ENCODE results near the gene MAGI2.

The MAGI2 gene

DNA sequence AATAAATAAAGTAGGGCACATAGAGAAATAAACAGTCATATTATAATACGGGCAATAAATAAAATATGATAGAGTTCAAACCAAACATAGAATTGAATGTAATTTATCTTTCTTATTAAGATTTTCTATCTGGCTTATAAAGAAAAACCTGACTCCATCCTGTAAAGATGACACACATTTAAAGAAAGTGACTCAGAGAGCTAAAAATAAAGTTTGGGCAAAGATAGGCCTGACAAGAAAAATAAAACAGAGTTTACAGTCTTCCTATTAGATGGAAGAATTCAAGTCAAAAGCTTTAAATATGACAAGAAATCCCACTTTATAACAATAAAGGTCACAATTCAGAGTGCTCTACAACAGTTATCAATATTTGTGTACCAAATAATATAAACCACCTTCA, 1074.3 kb downstream of the MAGI2 start:
- Histone ChIP-seq H3K4me3 (ENCODE audit: low read depth, low read length) (no peak overlapping the region), H3K27ac (ENCODE audit: low read depth, low read length) (no peak overlapping the region), H3K27me3 (ENCODE audit: control insufficient read depth, insufficient read depth, low read length) (no peaks in the 10 kb centered on the region), H3K4me1 (ENCODE audit: control insufficient read depth, insufficient read depth, low read length) (no peaks in the 10 kb centered on the region), H3K36me3 (ENCODE audit: control insufficient read depth, insufficient read depth, low read length) (no peaks in the 10 kb centered on the region), H3K9me3 (ENCODE audit: control insufficient read depth, insufficient read depth, low read depth, low read length) (no peaks in the 10 kb centered on the region), H3K9ac (ENCODE audit: low read length) (no peak overlapping the region)

DNA sequence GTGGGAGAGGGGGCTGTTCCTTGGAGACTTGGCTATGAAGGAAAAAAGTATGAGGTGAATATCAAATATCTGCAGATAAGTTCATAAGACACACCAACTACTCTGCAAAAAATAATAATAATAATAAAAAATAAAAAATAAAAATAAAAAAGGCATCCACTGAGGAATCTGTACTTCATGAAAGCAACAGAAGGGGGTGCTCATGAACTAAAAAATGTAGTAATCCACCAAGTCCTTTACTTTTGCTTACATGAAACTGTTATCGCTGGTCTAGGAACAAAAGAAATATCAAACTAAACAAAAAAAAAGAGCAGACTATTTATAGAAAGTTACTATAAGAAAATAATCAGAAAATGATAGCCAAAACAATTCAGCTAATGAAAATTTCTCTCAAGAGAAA, 1075.9 kb downstream of the MAGI2 start:
- H3K27ac ChIP-seq (ENCODE audit: low read depth, low read length): no peak overlapping the region
- H3K9ac ChIP-seq (ENCODE audit: low read length): no peak overlapping the region
- H3K36me3 ChIP-seq (ENCODE audit: control insufficient read depth, insufficient read depth, low read length): no peaks in the 10 kb centered on the region
- H3K4me1 ChIP-seq (ENCODE audit: control insufficient read depth, insufficient read depth, low read length): no peaks in the 10 kb centered on the region
- no peaks in the 10 kb centered on the region for H3K9me3 ChIP-seq (ENCODE audit: control insufficient read depth, insufficient read depth, low read depth, low read length)
- no peak overlapping the region for H3K4me3 ChIP-seq (ENCODE audit: low read depth, low read length)
- H3K27me3 ChIP-seq (ENCODE audit: control insufficient read depth, insufficient read depth, low read length): no peaks in the 10 kb centered on the region

DNA sequence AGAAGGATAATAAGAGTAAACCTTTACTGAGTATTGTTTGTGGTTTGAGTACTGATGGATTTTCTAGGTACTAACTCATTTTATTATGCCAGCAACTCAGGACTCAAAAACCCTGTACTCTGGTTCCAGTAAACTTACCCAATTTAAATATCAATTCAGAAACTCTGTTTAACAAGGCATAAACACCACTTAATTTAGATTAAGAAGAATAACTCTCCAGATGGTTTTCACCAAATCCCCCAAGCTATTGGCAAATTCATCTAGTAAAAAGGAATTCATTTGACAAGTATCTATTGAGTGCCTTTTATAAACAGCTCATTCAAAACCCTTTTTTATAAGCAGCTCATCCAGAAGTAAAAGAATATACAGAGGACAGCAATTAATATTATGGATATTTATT, 1082.5 kb downstream of the MAGI2 start:
- H3K36me3 ChIP-seq (ENCODE audit: control insufficient read depth, insufficient read depth, low read length): no peaks in the 10 kb centered on the region
- no peak overlapping the region for H3K9ac ChIP-seq (ENCODE audit: low read length)
- no peak overlapping the region for H3K4me3 ChIP-seq (ENCODE audit: low read depth, low read length)
- H3K4me1 ChIP-seq (ENCODE audit: control insufficient read depth, insufficient read depth, low read length): no peaks in the 10 kb centered on the region
- no peak overlapping the region for H3K27ac ChIP-seq (ENCODE audit: low read depth, low read length)
- no peaks in the 10 kb centered on the region for H3K27me3 ChIP-seq (ENCODE audit: control insufficient read depth, insufficient read depth, low read length)
- no peaks in the 10 kb centered on the region for H3K9me3 ChIP-seq (ENCODE audit: control insufficient read depth, insufficient read depth, low read depth, low read length)

DNA sequence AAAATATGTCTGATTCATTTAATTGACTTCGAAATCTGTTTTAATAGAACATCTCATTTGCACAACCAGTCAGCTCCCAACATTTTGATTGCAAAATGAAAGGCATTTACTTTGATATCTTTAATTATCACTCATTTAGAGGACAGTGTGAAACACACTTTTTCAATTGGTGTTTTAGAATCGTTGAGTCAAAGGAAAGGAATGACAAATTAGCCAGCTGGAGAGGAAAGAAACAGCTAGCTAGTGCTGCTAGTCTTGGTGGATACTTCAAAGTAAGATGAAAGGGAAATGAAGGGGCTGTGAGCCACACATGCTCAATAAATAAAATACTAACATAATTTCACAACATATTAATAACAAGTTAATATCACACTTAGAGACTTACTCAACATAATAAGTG, 1084.7 kb downstream of the MAGI2 start:
- Histone ChIP-seq H3K36me3 (ENCODE audit: control insufficient read depth, insufficient read depth, low read length) (no peaks in the 10 kb centered on the region), H3K4me1 (ENCODE audit: control insufficient read depth, insufficient read depth, low read length) (no peaks in the 10 kb centered on the region), H3K9me3 (ENCODE audit: control insufficient read depth, insufficient read depth, low read depth, low read length) (no peaks in the 10 kb centered on the region), H3K27me3 (ENCODE audit: control insufficient read depth, insufficient read depth, low read length) (no peaks in the 10 kb centered on the region), H3K27ac (ENCODE audit: low read depth, low read length) (no peak overlapping the region), H3K9ac (ENCODE audit: low read length) (no peak overlapping the region), H3K4me3 (ENCODE audit: low read depth, low read length) (no peak overlapping the region)

DNA sequence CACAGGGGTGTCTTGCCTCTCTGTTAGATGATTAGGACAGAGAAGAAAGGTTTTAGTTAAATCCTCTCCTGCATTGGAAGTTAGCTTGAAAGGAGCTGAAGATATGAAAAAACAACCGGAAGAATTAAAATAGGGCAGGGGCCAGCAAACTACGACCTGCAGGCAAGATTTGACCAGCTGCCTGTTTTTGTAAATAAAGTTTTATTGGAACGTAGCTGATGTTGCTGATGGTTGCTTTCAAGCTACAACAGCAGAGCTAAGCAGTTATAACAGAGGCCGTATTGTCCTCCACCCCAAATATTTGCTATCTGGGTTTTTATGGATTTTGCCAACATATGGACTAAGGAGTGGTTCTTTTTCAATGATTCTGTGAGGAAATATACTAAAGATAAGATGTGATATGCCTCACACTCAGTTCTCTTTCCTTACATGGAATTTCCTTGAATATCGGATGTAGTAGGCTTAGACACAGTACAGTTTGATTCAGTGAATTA, 1086.1 kb downstream of the MAGI2 start:
- H3K9me3 ChIP-seq (ENCODE audit: control insufficient read depth, insufficient read depth, low read depth, low read length): no peaks in the 10 kb centered on the region
- no peak overlapping the region for H3K4me3 ChIP-seq (ENCODE audit: low read depth, low read length)
- H3K36me3 ChIP-seq (ENCODE audit: control insufficient read depth, insufficient read depth, low read length): no peaks in the 10 kb centered on the region
- H3K9ac ChIP-seq (ENCODE audit: low read length): no peak overlapping the region
- H3K27ac ChIP-seq (ENCODE audit: low read depth, low read length): no peak overlapping the region
- no peaks in the 10 kb centered on the region for H3K27me3 ChIP-seq (ENCODE audit: control insufficient read depth, insufficient read depth, low read length)
- H3K4me1 ChIP-seq (ENCODE audit: control insufficient read depth, insufficient read depth, low read length): no peaks in the 10 kb centered on the region

DNA sequence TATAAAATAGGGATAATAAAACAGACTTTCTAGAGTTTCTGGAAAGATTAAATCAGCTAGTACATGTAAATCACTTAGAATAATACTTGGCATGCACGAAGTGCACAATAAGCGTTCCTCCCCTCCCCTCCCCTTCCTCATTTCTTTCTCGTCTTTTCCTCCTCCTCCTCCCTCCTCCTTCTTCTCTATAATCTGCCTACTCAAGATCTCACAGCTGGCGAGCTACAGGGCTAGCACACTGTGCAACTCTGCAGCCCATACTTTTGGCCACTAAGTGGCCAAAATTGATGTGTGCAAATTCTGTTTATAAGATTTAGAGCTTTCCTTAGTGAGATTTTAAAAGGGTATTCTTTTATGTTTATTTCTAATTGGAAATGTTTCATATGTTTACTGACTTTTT, 1089.6 kb downstream of the MAGI2 start:
- no peaks in the 10 kb centered on the region for H3K4me1 ChIP-seq (ENCODE audit: control insufficient read depth, insufficient read depth, low read length)

DNA sequence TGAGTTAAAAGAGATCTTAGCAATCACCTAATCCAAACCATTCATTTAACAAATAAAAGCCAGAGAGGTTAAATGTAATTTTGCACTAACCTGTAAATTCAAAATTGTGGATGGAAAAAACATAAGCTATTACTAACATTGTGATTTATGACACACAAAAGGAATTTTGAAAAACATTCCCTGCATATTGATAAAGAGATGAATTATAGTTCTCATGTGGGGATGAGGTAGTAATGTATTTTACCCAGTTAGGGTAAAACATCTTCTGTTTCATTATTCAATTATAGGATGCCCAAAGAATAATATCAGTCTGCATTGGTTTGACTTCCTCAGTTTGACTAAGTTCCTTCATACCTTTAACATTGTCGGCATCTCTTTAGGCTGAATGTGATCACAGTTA, 1093.6 kb downstream of the MAGI2 start:
- H3K4me1 ChIP-seq (ENCODE audit: control insufficient read depth, insufficient read depth, low read length): 0 out of 2 replicates have a peak, but pooled peaks cover 2% of the 10 kb centered on the region
- no peak overlapping the region for H3K4me3 ChIP-seq (ENCODE audit: low read depth, low read length)
- H3K27me3 ChIP-seq (ENCODE audit: control insufficient read depth, insufficient read depth, low read length): no peaks in the 10 kb centered on the region
- H3K9me3 ChIP-seq (ENCODE audit: control insufficient read depth, insufficient read depth, low read depth, low read length): no peaks in the 10 kb centered on the region
- H3K27ac ChIP-seq (ENCODE audit: low read depth, low read length): no peak overlapping the region
- no peaks in the 10 kb centered on the region for H3K36me3 ChIP-seq (ENCODE audit: control insufficient read depth, insufficient read depth, low read length)
- no peak overlapping the region for H3K9ac ChIP-seq (ENCODE audit: low read length)

More for the DNA sequence above, 1089.6 kb downstream of the MAGI2 start:
- no peak overlapping the region for H3K9ac ChIP-seq (ENCODE audit: low read length)
- no peaks in the 10 kb centered on the region for H3K36me3 ChIP-seq (ENCODE audit: control insufficient read depth, insufficient read depth, low read length)
- H3K27me3 ChIP-seq (ENCODE audit: control insufficient read depth, insufficient read depth, low read length): no peaks in the 10 kb centered on the region
- no peaks in the 10 kb centered on the region for H3K9me3 ChIP-seq (ENCODE audit: control insufficient read depth, insufficient read depth, low read depth, low read length)
- H3K4me3 ChIP-seq (ENCODE audit: low read depth, low read length): no peak overlapping the region
- no peak overlapping the region for H3K27ac ChIP-seq (ENCODE audit: low read depth, low read length)

DNA sequence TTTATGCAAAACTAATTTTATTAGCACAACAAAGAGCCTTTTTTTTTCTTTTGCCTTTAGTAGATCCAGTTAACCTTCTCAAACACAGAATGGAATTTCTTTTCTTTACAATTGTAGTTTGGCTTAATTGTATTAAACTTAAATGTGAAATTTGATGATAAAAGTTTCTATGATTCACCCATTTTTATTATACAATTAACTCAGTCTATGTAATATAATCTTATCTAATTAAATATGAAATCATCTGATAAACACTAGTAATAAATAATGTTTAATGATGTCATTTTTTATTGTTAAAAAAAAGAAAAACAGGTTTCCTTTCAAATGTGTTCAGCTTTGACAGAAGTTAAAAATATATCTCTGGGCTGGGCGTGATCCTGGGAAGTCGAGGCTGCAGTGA, 1095.8 kb downstream of the MAGI2 start:
- H3K27ac ChIP-seq (ENCODE audit: low read depth, low read length): no peak overlapping the region
- H3K27me3 ChIP-seq (ENCODE audit: control insufficient read depth, insufficient read depth, low read length): no peaks in the 10 kb centered on the region
- H3K36me3 ChIP-seq (ENCODE audit: control insufficient read depth, insufficient read depth, low read length): no peaks in the 10 kb centered on the region
- no peaks in the 10 kb centered on the region for H3K9me3 ChIP-seq (ENCODE audit: control insufficient read depth, insufficient read depth, low read depth, low read length)
- no peak overlapping the region for H3K4me3 ChIP-seq (ENCODE audit: low read depth, low read length)
- peaks cover 2% of the 10 kb centered on the region; the same call in 1 of the 2 replicates for H3K4me1 ChIP-seq (ENCODE audit: control insufficient read depth, insufficient read depth, low read length)
- H3K9ac ChIP-seq (ENCODE audit: low read length): no peak overlapping the region

DNA sequence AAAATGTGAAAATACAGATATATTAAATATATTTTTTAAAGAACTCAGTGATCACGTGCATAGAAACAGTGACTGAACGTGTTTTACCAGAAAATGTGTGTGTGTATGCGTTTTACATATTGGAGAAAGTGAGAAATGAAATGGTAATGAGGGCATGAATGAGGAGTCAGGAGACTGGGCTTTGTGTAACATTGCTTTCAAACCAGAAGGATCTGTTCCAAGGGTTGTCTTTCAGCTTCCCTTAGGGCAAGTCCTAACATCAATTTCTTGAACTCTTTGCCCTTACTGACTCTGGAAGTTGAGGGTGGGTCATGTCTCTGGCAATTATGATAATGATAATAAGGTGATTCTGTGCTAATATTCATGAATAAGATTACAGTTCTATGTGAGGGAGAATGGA, 1097.6 kb downstream of the MAGI2 start:
- H3K4me3 ChIP-seq (ENCODE audit: low read depth, low read length): no peak overlapping the region
- H3K4me1 ChIP-seq (ENCODE audit: control insufficient read depth, insufficient read depth, low read length): peaks cover 2% of the 10 kb centered on the region; the same call in 1 of the 2 replicates
- no peak overlapping the region for H3K9ac ChIP-seq (ENCODE audit: low read length)
- no peaks in the 10 kb centered on the region for H3K36me3 ChIP-seq (ENCODE audit: control insufficient read depth, insufficient read depth, low read length)
- no peaks in the 10 kb centered on the region for H3K9me3 ChIP-seq (ENCODE audit: control insufficient read depth, insufficient read depth, low read depth, low read length)
- no peaks in the 10 kb centered on the region for H3K27me3 ChIP-seq (ENCODE audit: control insufficient read depth, insufficient read depth, low read length)
- H3K27ac ChIP-seq (ENCODE audit: low read depth, low read length): no peak overlapping the region

DNA sequence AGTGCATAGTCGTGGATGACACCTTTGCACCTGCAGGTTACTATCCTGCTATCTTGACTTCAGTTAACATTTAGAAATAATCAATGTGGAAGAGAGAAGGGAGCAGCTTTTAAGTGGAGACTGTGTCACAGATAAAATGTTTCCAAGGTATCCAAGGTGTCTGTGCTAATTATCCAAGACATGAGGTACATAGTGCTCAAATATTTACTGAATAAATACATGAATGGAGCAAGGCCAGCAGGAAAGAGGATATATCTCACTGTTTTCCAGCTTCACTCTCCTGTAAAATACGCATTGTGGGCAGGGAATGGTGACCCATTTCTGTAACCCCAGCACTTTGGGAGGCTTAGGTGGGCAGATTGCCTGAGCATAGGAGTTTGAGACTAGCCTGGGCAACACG, 1102.5 kb downstream of the MAGI2 start:
- Histone ChIP-seq H3K27ac (ENCODE audit: low read depth, low read length) (no peak overlapping the region), H3K27me3 (ENCODE audit: control insufficient read depth, insufficient read depth, low read length) (no peaks in the 10 kb centered on the region), H3K4me3 (ENCODE audit: low read depth, low read length) (no peak overlapping the region), H3K9me3 (ENCODE audit: control insufficient read depth, insufficient read depth, low read depth, low read length) (no peaks in the 10 kb centered on the region), H3K4me1 (ENCODE audit: control insufficient read depth, insufficient read depth, low read length) (no peaks in the 10 kb centered on the region; the same call in 1 of the 2 replicates), H3K36me3 (ENCODE audit: control insufficient read depth, insufficient read depth, low read length) (no peaks in the 10 kb centered on the region), H3K9ac (ENCODE audit: low read length) (no peak overlapping the region)

DNA sequence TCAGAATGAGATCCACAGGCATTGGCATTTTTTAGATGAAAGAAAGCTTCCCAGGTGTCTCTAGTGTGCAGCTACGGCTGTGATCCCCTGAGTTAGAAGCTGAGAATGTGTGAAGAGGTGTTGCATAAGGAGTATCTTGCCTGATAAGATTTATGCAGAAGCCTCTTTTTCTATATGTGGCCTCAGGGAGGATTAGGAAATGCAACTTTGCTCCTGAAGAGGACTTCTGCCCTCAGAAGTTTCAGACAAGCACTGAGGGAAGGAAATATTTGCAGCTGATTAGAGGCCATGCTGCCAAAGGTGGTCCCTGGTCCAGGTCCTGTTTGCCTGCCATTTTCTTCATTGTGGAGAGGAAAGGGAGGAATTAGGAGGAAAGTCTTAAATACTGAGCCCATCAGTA, 1103.1 kb downstream of the MAGI2 start:
- Histone ChIP-seq H3K27me3 (ENCODE audit: control insufficient read depth, insufficient read depth, low read length) (no peaks in the 10 kb centered on the region), H3K4me1 (ENCODE audit: control insufficient read depth, insufficient read depth, low read length) (no peaks in the 10 kb centered on the region; the same call in 1 of the 2 replicates), H3K9ac (ENCODE audit: low read length) (no peak overlapping the region), H3K9me3 (ENCODE audit: control insufficient read depth, insufficient read depth, low read depth, low read length) (no peaks in the 10 kb centered on the region), H3K4me3 (ENCODE audit: low read depth, low read length) (no peak overlapping the region), H3K36me3 (ENCODE audit: control insufficient read depth, insufficient read depth, low read length) (no peaks in the 10 kb centered on the region; the same call in 1 of the 2 replicates), H3K27ac (ENCODE audit: low read depth, low read length) (no peak overlapping the region)

DNA sequence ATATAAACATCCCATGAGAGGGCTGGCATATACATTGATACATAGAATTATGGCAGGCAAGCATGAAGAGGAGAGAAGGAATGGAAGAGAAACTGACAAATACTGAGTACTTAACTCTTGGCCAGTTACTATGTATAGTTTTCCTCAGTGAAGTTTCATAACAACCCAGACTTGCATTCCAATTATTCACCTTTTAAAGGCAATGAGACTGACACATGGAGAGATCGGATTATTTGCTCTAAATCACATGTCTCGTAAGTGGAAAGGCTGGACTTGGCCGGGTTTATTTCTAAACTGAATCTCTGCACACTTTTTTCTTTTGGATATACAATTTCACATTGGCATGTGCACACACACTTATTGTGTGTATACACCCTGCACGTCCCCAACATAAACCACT, 1106.6 kb downstream of the MAGI2 start:
- no peaks in the 10 kb centered on the region; the same call in 1 of the 2 replicates for H3K36me3 ChIP-seq (ENCODE audit: control insufficient read depth, insufficient read depth, low read length)
- no peak overlapping the region for H3K27ac ChIP-seq (ENCODE audit: low read depth, low read length)
- no peaks in the 10 kb centered on the region for H3K4me1 ChIP-seq (ENCODE audit: control insufficient read depth, insufficient read depth, low read length)
- no peak overlapping the region for H3K9ac ChIP-seq (ENCODE audit: low read length)
- no peaks in the 10 kb centered on the region for H3K9me3 ChIP-seq (ENCODE audit: control insufficient read depth, insufficient read depth, low read depth, low read length)
- H3K27me3 ChIP-seq (ENCODE audit: control insufficient read depth, insufficient read depth, low read length): no peaks in the 10 kb centered on the region
- no peak overlapping the region for H3K4me3 ChIP-seq (ENCODE audit: low read depth, low read length)

Data from HUES6 (cell line).